NOMO-1 treated with dmso at 0.1 percent for 144 hours (cell line): ENCODE measurements around the gene HSD17B2.
"Not testable (repeated sequence)": the region's sequence is repeated elsewhere in the genome, so short reads cannot be mapped to it uniquely, and the experiment has no call there.

Experiments used
- DNase-seq: peaks from one replicate; lab custom pipeline; 2025; ENCODE audit not compliant: unreplicated experiment; lab: John Stamatoyannopoulos, UW

Gene HSD17B2, protein sequence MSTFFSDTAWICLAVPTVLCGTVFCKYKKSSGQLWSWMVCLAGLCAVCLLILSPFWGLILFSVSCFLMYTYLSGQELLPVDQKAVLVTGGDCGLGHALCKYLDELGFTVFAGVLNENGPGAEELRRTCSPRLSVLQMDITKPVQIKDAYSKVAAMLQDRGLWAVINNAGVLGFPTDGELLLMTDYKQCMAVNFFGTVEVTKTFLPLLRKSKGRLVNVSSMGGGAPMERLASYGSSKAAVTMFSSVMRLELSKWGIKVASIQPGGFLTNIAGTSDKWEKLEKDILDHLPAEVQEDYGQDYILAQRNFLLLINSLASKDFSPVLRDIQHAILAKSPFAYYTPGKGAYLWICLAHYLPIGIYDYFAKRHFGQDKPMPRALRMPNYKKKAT

DNA sequence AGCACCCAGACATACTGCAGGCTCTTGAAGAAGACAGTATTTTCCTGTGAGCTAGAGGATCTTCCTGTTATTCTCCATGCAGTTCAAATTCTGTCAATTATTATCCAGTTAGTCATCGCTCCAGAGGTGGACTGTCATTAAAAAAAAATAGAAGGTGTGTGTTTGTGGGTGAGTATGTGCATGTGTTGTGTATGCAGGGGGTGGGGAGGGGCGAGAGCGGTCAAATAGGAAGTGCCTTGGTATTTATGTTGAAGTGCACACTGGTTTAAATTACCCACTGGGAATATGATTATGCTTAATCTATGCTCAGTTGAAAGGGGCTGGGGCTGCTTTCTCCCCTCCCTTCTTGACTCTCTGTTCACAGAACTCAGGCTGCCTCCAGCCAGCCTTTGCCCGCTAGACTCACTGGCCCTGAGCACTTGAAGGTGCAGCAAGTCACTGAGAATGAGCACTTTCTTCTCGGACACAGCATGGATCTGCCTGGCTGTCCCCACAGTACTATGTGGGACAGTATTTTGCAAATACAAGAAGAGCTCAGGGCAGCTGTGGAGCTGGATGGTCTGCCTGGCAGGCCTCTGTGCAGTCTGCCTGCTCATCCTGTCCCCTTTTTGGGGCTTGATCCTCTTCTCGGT, at the start of gene HSD17B2:
Gene HSD17B2, plus strand, starts transcription at position 273 of the 632 bp plus-strand sequence. Its CDS starts 172 bp downstream, at position 445.
- no peak for DNase-seq

DNA sequence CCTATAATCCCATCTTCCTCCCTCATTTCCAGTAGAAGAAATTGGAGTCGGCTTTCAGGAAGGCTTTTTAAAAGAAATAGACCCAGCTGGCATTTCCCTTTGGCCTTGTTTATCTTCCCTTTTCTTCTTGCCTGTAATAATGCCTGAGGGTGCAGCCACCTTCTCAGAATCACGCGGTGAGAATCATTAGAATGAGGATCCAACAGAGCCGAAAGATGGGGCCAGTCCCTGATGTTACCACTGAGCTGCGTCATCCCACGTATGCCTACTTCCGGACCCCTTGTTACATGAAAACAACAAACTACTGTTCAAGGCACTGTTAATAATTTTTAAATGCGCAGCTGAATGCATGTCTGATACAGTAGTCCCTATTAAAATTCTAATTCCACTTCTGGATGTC, 47.9 kb upstream of the HSD17B2 start:
- no peak for DNase-seq

- no peak for DNase-seq
Observed at GRCh38 chr16:81987706-81988105, 47.3 kb upstream of the HSD17B2 start.

DNA sequence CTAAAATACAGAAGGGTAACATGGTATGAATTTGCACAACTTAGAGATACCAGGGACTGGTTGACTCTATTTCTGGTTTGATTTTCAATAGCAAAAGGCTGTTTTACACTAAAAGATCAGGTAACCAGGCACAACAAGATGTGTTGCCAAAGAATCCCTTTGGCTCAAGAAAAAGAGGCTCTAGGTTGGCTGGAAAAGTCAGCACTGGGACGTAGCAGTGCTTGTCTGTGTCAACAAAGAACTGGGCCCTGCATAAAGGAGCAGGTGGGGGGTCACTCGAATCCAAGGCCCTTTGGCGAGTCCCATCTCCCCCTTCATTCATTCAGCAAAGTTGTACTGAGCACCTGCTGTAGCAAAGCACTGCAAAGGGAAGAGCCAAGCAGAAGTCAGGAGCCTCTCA, 42.2 kb upstream of the HSD17B2 start:
- no peak for DNase-seq

DNA sequence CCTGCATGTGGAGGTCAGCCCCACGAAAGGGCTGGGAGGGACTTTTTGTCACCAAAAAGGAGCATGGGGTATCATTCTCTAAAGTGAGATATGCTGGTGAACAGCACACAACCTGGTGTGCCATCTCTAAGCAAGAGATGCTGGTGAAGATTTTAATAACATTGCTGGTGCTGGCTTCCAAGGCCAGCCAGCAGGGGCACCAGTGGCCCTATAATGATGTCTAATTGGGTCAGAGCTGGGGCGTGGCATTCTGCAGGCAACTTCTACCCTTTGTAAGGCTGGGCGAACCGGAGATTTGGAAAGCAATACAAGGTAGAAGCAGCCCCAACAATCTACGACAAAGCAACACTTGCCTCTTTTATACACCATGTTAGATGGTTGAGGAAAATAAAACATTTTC, 40.6 kb upstream of the HSD17B2 start:
- DNase-seq: no peak

- no peak for DNase-seq
Observed at GRCh38 chr16:81995651-81996050, 39.4 kb upstream of the HSD17B2 start.

GRCh38 chr16:81996664-81997509, 38.2 kb upstream of the HSD17B2 start:
- DNase-seq: no peak

DNA sequence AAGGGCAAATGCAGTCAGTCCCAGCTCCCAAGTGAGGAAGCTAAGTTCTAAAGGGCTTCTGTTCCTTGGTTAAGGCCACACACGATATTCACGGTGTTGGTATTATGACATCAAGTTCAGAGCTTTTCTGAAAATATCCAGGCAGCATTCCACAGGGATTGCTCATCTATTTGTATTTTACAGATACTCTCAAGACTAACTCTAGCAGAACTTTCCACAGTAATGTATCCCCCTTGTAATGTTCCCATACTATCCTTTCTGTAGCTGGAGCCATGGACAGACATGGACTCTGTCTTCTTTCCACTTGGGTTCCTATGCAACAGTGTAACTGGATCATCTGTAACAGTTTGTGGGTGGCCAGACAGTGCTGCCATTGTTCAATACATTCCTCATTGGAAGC, 37.3 kb upstream of the HSD17B2 start:
- no peak for DNase-seq

GRCh38 chr16:82002831-82003230, 32.2 kb upstream of the HSD17B2 start:
- DNase-seq: no peak

DNA sequence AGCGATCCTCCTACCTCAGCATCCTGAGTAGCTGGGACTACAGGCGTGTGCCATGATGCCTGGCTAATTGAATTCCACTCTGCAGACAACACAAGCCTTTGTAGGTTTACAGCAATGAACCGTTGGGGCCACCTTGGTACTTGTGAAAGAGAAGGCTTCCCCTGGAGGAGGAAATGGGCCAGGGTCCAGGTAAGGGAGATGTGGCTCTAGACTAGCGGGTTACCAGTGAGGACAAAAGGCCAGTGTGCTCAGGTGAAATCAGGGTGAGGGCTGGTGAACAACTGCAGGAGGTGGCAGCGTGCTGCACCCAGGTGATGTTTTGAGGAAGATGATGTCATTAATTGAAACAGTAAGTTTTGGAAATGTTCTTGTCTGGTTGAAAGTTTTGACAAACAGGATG, 30.5 kb upstream of the HSD17B2 start:
- no peak for DNase-seq

DNA sequence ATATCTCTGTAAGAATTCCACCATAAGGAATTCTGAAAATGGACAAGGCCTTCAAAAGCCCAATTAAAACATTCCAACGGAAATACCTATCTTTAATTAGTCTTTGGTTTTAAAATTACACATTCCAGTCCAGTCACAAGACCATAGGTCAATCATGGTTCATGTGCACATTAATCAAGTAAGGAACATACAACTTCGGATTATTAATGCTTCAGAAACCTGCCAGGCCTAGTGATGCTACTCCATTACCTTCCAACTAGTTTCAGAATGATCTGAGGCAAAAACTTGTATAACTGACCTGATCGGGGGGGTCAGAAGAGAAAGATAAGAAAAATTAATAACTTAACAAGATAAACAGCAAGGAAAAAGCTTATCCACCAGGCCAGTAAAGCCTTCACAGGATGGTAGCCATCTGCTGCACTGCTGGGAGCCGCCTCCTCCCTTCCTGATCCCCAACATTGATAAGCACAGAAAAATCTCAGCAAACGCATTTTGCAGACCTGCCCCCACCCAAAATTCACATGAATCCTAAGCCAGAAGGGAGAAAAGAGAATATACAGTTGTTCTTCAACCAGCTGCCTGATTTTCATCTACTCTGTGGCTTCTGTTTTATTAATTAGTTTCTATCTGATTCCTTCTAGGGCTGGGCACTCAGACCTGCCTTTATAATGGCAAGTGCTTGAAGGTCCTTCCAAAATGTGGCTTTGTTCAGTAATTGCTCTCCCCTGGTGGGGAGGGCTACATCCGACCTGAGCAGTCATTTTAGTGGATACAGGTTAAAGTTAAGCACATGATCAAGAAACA, 29.8 kb upstream of the HSD17B2 start:
- no peak for DNase-seq

DNA sequence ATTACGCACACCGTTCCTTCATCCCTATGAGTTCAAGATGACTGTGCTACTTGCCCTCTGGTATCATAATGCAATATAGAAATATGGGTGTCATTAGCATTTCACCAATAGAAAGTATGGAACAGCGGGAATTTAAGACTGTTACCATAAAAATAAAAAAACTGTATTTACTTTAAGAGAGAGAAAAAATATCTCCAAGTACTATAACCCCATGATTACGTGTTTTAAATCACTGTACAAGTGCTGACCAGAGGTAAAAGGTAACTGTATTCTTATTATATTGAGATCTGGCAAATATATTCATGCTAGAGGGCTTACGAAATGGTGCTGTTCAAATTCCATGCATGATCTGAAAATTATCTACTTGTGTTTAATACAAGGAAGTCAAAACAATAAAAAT, 29.0 kb upstream of the HSD17B2 start:
- DNase-seq: no peak

GRCh38 chr16:82007189-82007588, 27.9 kb upstream of the HSD17B2 start:
- no peak for DNase-seq

GRCh38 chr16:82008957-82009592, 26.0 kb upstream of the HSD17B2 start:
- no peak for DNase-seq

DNA sequence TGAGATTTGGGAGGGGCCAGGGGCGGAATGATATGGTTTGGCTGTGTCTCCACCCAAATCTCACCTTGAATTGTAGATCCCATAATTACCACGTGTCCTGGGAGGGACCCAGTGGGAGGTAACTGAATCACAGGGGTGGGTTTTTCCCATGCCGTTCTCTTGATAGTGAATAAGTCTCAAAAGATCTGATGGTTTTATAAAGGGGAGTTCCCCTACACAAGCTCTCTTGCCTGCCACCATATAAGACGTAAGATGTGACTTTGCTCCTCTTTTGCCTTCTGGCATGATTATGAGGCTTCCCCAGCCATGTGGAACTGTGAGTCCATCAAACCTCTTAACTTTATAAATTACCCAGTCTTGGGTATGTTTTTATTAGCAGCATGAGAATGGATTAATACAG, 25.3 kb upstream of the HSD17B2 start:
- not testable (repeated sequence) for DNase-seq

GRCh38 chr16:82010649-82011048, 24.4 kb upstream of the HSD17B2 start:
- DNase-seq: no peak

DNA sequence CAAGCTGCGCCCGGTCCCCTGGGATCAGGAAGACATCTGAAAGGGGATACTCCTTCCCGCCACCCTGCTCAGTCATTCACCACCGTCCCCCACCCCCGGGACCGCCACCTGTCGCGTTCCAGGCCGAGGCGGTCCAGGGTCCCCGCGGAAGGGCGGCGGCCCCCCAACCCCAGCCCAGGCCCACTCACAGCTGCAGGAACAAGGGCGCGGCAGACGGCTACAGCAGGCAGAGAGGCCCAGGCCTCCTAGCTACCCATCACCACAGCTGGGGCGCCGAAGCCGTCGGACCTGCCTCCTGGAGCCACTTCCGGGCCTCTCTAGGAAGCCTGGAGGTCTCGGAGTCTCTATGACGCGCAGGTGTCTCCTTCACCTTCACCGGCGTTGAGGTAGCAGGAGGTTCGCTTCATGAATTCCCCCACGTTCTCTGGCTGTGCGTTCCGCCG, 23.8 kb upstream of the HSD17B2 start, which contains the start of gene SDR42E1:
Gene SDR42E1, minus strand, starts transcription at position 272 of the 443 bp plus-strand sequence. CDS start 10,612 bp downstream, outside the sequence.
- DNase-seq: no peak

DNA sequence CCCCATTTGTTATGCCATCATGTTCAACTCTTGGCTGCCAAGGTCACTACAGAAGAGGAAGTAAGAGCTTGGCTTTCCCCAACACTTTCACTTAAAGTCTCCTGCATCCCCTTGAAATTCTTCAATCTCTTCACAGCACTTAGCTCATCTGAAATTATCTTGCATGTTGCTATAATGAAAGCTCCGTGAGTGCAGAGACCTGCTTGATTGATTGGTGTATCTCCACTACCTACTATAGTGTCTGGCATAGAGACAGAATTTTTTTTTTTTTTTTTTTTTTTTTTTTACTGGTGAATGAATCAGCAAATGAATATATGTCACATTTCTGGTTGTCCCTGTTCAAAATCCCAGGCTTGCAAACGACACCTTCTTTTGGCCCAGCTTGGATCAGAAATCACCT, 21.9 kb upstream of the HSD17B2 start:
- no peak for DNase-seq

DNA sequence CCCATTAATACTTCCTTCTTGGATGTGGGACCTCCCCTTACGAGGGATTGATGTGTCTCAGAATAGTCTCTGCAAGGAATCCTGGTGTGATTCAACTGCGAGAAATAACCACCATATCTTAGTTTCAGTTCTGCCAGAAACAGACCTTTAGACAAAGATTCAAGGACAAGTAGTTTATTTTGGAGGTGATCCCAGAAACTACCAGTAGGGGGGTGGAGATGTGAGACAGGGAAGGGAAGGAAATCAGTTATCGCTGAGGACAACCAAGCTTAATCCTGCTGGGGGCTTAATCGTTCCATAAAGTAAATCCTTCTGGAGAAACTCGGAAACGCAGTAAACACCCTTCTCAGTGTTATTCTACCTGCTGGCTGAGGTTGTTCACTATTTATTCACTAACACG, 18.8 kb upstream of the HSD17B2 start:
- no peak for DNase-seq

- no peak for DNase-seq
Observed at GRCh38 chr16:82016964-82017363, 18.1 kb upstream of the HSD17B2 start.
